Measurements from ENCODE around the gene MAGEF1.
A peak's percentile ranks its signal among the peaks of the same experiment; 100 is the strongest.

Gene MAGEF1, protein sequence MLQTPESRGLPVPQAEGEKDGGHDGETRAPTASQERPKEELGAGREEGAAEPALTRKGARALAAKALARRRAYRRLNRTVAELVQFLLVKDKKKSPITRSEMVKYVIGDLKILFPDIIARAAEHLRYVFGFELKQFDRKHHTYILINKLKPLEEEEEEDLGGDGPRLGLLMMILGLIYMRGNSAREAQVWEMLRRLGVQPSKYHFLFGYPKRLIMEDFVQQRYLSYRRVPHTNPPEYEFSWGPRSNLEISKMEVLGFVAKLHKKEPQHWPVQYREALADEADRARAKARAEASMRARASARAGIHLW

DNA sequence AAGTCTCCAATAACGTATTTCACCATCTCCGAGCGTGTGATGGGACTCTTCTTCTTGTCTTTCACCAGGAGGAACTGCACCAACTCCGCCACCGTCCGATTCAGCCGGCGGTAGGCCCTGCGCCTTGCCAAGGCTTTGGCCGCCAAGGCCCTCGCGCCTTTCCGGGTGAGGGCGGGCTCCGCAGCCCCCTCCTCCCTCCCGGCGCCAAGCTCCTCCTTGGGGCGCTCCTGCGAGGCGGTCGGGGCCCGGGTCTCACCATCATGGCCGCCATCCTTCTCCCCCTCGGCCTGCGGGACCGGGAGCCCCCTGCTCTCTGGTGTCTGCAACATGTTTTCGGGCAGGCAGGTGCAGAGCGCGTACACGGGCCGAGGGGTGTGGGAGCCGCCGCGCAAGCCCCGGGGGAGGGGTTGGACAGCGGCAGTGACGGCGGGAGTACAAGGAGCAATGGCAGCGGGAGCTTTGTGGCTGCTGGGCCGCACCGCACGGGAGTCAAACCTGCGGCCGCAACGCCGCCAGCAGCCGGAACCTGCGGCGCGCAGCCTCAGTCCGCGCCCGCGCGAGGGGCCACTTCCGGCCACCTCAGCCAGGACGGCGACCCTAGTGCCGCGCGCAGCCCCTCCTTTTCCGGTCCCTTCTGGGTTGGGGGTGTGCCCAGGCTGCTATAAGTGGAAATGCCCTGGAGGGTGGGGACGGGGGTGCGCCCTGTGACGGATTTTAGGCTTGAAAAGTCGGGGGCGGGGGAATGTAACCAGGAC is at the start of gene MAGEF1:
MAGEF1 (minus strand) TSS at position 572 of the 755 bp plus-strand sequence; CDS start at position 329, 243 bp downstream.
- Mint-ChIP-seq H3K27me3 (peaks cover 2% of the 10 kb centered on the region), H3K4me3 (peak within 1 kb of the TSS; percentile 90), H3K9me3 (peaks cover 9% of the 10 kb centered on the region), H3K36me3 (ENCODE audit: low read depth) (peaks cover 33% of the 10 kb centered on the region), H3K4me1 (peaks cover 35% of the 10 kb centered on the region), H3K27ac (peak within 1 kb of the TSS; percentile 91)
- peak; percentile 79 for DNase-seq
- peak; percentile 93 for ATAC-seq

DNA sequence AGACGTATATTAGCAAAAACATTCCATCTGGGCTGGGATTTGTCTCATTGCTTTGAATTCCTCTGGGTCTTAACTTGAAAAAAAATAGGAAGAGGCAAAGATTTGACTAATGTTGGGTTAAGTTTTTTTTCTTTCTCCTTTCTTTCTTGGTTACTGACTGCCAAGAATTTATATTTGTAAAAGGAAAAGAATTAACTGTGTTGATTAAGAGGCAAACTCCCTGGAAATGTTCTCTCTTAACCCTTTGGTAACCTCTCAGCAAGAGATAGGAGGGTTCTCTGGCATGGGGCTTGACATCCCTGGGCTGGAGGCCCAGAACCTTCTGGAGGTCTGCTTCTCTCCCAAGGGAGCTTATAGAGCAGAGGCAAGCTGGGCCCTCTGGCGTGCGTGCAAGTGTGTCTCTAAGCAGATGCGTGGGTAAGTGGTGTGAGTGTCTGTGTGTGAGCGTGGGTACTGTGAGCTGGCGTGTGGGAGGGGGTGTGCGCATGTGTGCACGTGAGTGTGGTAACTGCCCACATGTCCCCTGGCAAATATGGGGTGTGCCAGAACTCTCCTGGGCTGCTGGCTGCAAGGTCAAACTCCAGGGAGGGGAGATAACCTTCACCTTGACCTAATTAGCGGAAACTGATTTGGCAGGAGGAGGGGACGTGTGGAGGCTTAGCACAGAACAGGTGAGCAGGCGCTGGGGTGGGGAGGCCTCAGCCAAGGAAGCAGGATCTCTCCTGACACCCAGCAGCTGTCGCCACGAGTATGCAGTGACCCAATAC is 49.4 kb upstream of the MAGEF1 start:
- no peak overlapping the region for H3K27ac Mint-ChIP-seq
- DNase-seq (no peak), ATAC-seq (no peak)
- no peaks in the 10 kb centered on the region for H3K36me3 Mint-ChIP-seq (ENCODE audit: low read depth)
- H3K9me3 Mint-ChIP-seq: no peaks in the 10 kb centered on the region
- peaks cover 2% of the 10 kb centered on the region for H3K4me1 Mint-ChIP-seq
- H3K27me3 Mint-ChIP-seq: peaks cover 4% of the 10 kb centered on the region
- H3K4me3 Mint-ChIP-seq: no peak overlapping the region

DNA sequence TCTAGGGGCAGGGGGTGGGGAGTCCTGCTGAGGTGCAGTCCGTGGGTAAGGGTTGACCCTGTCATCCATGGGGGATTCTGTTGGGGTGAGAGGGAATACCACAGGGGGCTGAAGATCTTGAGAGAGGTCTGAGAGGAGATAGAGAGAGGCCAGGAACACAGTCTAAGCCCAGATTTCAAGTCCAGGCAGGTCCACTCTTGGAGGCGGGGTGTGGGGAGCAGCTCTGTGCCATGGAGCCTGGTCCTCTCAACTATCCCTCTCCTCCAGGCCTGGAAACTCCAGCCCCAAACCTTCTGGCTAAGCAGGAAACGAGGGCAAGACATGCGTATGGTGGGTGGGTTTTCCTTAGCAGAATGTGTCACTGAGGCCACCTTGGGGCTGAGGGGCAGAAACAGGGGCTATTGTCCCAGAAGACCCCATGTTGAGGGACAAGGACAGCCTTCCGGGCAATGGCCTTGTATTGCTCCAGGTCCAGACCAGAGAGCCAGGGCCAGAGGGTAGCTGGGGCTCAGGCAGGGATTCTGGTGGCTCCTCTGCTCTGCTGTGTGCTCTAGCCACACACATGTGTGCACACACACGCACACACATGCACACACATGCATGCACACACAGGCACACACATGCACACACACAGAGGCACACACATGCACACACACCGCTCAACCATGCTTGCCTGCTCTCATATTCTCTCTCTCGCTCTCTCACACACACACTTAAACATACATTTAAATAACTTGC is 48.6 kb upstream of the MAGEF1 start:
- no peaks in the 10 kb centered on the region for H3K4me1 Mint-ChIP-seq
- no peak for DNase-seq
- no peaks in the 10 kb centered on the region for H3K9me3 Mint-ChIP-seq
- ATAC-seq: no peak
- H3K27ac Mint-ChIP-seq: no peak overlapping the region
- H3K27me3 Mint-ChIP-seq: peaks cover 2% of the 10 kb centered on the region
- H3K36me3 Mint-ChIP-seq (ENCODE audit: low read depth): no peaks in the 10 kb centered on the region
- H3K4me3 Mint-ChIP-seq: no peak overlapping the region

DNA sequence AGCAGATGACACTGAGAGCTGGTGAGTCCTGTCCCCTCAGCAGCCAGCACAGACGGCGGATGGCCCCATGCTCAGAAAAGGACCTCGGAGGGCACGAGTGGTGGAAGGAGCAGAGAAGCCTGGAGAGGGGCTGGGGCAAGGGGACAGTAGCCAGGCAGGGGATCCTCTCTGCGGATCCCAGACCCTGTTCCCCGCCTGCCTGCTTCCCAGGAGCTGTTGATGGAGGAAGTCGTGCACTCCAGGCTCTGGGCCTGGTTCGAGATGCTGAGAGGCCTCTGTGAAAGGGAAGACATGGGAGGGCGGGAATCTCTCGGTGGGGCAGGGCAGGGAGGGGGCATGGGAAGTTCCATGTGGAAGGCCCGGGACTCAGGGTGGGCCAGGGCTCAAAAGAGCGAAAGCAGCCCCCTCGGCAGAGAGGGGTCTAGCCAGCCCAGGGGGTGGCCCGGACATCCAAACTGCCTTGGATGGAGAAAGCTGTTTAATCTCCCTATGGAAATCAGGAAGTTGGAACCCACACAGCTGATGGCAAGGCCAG is 47.9 kb upstream of the MAGEF1 start:
- Mint-ChIP-seq H3K36me3 (ENCODE audit: low read depth) (no peaks in the 10 kb centered on the region), H3K4me1 (no peaks in the 10 kb centered on the region), H3K4me3 (no peak overlapping the region), H3K27ac (no peak overlapping the region), H3K27me3 (peaks cover 2% of the 10 kb centered on the region), H3K9me3 (no peaks in the 10 kb centered on the region)
- no peak for ATAC-seq
- no peak for DNase-seq

DNA sequence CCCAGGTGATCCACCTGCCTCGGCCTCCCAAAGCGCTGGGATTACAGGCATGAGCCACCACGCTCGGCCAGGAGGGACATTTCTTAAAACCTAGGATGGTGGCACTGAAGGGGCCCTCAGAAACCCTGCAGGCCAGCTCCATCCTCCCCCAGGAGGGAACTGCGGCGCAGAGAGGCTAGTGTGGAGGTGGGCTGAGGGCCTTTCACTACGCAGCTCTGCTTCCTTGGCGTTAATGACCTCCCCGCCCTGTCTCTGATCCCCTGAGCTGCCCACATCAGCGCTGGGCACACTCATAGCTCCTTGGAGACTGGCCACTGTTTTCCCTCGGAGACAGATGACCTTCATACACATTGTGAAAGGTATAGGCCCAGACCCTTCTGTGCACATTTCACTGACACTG is 46.2 kb upstream of the MAGEF1 start:
- H3K4me3 Mint-ChIP-seq: no peak overlapping the region
- no peaks in the 10 kb centered on the region for H3K36me3 Mint-ChIP-seq (ENCODE audit: low read depth)
- no peak overlapping the region for H3K27ac Mint-ChIP-seq
- no peak for ATAC-seq
- no peak for DNase-seq
- no peaks in the 10 kb centered on the region for H3K27me3 Mint-ChIP-seq
- H3K9me3 Mint-ChIP-seq: no peaks in the 10 kb centered on the region
- no peaks in the 10 kb centered on the region for H3K4me1 Mint-ChIP-seq

DNA sequence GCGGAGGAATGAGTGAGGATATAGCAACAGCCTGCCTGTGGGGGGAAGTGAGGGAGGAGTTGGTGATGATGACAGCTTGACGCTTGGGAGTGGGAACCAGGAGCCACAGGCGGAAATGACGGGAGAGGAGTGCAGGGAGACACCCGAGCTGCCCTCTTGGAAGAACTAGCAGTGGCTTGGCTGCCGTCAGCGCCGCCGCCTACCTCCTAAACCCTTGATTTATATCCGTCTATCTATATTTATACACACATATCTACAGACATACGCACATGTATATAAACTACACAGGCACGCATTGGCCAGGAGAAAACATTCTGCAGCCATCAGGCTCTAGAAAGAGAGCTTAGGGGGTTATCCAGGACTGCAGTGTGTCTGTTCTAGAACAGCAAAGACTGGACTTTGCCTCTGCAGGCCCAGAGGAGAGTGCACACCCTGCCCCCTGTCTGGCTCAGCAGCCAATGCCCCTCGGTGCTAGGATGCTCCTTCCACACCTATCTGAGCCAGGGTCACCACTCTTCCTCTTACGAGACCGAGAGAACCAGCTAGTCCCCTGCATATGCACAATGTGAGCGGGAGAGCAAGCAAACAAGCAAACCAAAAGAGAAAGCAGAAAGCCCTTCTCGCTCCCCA is 45.3 kb upstream of the MAGEF1 start:
- H3K4me1 Mint-ChIP-seq: no peaks in the 10 kb centered on the region
- no peaks in the 10 kb centered on the region for H3K9me3 Mint-ChIP-seq
- no peak overlapping the region for H3K4me3 Mint-ChIP-seq
- no peak for ATAC-seq
- DNase-seq: no peak
- H3K36me3 Mint-ChIP-seq (ENCODE audit: low read depth): no peaks in the 10 kb centered on the region
- no peaks in the 10 kb centered on the region for H3K27me3 Mint-ChIP-seq
- H3K27ac Mint-ChIP-seq: no peak overlapping the region

DNA sequence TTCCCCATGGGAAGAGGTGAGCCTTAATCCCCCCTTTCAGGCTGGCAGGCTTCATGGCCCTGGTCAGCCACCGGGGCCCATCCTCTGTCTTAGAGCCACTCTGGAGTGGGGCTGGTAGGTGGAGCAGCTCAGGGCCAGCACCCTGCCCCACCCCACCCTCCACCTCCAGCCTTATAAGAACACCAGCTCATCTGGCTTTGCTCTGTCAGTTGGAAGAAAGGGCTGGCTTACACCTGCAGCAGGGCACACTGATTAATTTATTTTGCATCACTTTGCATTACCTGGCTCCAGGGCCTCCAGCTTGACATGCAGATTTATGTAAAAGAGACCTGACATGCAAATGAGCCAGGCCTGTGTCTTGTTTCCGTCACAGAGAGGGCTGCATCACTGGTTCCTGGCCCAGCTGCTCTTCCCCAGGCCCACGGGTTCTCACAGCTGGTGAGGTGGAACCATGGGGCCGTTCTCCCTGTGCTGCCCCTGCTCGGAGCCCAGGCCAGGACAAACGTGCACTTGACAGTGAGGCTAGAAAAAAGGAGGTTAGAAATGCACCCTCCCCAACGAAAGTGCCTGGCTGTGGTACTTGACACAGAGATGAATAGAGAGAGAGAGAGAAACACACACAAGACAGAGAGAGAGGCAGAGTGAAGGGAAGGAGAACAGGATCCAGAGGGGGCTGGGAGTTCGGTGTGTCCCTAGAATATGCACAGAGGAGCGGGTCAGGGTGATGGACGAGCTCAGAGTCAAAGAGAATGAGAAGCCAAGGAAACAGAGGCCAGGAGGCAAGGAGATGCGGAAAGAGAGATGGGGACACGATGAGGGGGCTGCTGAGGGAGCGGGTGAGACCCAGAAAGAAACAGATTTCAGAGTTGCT is 44.5 kb upstream of the MAGEF1 start:
- DNase-seq (no peak), ATAC-seq (no peak)
- no peaks in the 10 kb centered on the region for H3K27me3 Mint-ChIP-seq
- H3K4me1 Mint-ChIP-seq: no peaks in the 10 kb centered on the region
- no peak overlapping the region for H3K27ac Mint-ChIP-seq
- H3K4me3 Mint-ChIP-seq: no peak overlapping the region
- no peaks in the 10 kb centered on the region for H3K36me3 Mint-ChIP-seq (ENCODE audit: low read depth)
- no peaks in the 10 kb centered on the region for H3K9me3 Mint-ChIP-seq

DNA sequence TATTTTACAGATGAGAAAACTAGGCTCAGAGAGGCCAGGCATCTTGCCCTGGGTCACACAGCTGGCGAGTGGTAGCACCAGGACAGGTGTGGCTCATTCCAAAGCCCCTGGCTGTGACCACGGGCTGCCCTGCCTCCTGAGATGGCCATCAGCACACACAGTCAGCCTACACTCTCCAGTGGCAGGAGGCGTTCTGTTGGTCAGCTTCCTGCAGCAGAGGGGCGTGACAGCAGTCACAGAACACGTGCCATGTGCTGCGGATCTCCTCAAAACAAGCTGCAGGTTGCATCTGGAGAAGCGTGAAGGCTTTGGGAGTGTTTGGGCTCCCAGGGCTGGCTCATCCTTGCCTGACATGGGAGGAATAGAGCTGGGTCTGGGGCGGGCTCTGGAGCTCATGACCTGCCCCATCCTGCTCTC is 43.5 kb upstream of the MAGEF1 start:
- no peak for DNase-seq
- H3K9me3 Mint-ChIP-seq: no peaks in the 10 kb centered on the region
- no peaks in the 10 kb centered on the region for H3K4me1 Mint-ChIP-seq
- no peaks in the 10 kb centered on the region for H3K36me3 Mint-ChIP-seq (ENCODE audit: low read depth)
- H3K27me3 Mint-ChIP-seq: no peaks in the 10 kb centered on the region
- no peak overlapping the region for H3K4me3 Mint-ChIP-seq
- no peak for ATAC-seq
- H3K27ac Mint-ChIP-seq: no peak overlapping the region

DNA sequence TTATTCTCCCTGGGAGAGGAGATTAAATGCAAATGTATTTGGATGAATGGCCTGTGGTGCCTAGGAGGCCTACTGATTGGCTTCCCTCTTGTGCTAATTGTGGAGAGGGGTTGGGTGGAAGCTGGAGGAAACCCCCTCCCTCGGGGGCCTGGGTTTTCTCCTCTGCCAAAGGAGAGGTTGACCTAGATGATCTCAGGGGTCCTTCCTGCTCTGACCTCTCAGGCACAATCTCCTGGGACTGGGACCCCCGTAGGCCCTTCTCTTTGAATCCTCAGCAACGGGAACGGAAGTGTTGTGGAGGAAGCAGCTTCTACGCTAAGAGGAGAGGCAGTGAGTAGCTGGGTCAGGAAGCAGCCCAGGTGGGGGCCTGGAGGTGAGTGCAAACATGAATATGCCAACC is 40.5 kb upstream of the MAGEF1 start:
- no peak for ATAC-seq
- no peak overlapping the region for H3K4me3 Mint-ChIP-seq
- no peak overlapping the region for H3K27ac Mint-ChIP-seq
- peaks cover 15% of the 10 kb centered on the region for H3K27me3 Mint-ChIP-seq
- H3K4me1 Mint-ChIP-seq: peaks cover 6% of the 10 kb centered on the region
- no peak for DNase-seq
- H3K9me3 Mint-ChIP-seq: no peaks in the 10 kb centered on the region
- H3K36me3 Mint-ChIP-seq (ENCODE audit: low read depth): no peaks in the 10 kb centered on the region

DNA sequence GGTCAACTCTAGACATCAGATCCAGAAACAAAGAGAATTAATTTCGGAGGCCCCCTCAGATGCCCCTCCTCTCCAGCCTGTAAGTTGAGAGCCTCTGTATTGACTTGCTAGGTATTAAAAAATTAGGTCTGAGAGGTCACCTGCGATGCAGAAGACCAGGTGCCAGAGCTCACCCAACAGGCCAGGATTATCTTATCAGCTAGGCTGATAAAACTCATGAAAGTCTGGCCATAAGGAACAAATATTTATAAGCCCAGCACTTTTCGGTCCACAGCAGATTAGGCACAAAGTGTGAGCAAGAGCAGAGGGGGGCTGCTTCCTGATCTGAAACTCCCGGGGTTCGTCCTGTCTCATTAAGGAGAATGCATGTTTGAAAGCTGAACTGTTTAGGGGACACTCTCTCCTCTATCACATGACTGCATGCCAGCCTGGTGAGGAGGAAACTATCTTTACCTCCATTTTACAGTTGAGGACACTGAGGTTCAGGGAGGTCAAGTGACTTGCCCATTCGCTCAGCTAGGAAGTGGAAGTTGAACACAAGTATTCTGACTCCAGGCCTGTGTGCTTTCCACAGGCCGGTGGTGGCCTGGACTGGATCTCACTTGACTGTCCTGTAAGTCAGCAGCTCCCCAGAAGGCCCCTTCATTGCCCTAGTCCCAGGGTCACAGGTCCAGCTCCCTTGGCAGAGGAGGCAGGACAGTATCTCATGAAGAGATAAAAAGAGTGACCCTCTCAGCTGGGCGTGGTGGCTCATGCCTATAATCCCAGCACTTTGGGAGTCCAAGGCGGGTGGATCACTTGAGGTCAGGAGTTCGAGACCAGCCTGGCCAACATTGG is 39.6 kb upstream of the MAGEF1 start:
- DNase-seq (no peak), ATAC-seq (no peak)
- Mint-ChIP-seq H3K27me3 (peaks cover 15% of the 10 kb centered on the region), H3K4me3 (no peak overlapping the region), H3K27ac (no peak overlapping the region), H3K9me3 (no peaks in the 10 kb centered on the region), H3K4me1 (peaks cover 6% of the 10 kb centered on the region), H3K36me3 (ENCODE audit: low read depth) (no peaks in the 10 kb centered on the region)

DNA sequence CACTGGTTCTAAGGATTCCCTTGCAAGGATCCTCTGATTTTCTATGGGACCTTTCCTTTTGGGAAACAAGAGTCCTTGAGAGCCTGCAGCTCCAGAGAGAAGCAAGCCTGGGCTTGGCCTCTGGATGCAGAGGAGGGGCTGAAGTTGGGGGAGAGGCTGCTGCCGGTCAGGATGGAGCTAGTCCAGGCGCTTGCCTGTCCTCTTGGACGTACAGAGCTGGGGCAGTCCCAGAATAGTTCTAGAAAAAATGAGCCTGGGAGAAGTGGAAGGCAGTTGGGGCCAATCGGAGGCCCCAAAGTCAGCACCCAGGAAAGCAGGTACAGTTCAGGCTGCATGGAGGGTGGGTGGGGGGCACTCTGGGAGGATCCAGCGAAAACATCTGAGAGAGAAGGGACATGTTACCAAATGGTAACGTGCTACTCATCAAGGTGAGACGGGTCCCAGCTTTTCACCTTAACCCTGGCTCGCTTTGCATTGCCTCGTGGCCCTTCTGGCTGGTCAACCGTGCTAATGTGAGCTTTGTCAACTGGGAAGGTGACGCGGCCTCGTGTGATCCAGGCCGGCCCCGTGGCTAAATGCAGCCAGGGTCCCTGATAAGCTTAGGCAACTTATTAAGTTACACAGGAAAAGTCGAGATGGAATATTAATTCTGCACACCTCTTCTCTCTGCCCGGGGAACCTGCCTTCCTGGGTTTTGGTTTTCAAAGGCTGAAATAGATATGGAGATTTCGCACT is 38.7 kb upstream of the MAGEF1 start:
- ATAC-seq (no peak), DNase-seq (no peak)
- peaks cover 15% of the 10 kb centered on the region for H3K27me3 Mint-ChIP-seq
- H3K4me1 Mint-ChIP-seq: peaks cover 6% of the 10 kb centered on the region
- H3K27ac Mint-ChIP-seq: no peak overlapping the region
- no peaks in the 10 kb centered on the region for H3K9me3 Mint-ChIP-seq
- H3K4me3 Mint-ChIP-seq: no peak overlapping the region
- H3K36me3 Mint-ChIP-seq (ENCODE audit: low read depth): no peaks in the 10 kb centered on the region

DNA sequence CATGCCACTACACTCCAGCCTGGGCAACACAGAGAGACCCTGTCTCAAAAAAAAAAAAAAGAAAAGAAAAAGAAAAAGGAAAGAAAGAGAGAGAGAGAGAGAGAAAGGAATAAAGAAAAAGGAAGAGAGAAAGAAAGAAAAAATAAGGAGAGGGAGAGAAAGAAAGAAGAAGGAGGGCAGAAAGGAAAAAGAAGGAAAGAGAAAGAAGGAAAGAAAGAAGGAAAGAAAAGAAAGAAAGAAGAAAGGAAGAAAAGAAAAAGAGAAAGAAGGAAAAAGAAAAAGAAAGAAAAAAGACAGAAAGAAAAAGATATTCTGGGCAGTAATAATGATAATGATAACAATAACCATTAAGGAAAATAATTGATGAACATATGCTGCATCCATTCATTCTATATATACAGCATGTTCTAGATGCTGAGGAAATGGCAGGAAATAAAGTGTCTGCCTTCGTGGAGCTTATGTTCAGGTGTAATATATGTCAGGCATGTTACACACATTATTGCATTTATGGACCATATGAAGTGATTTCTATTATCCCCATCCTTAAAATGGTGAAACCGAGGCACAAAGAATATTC is 37.4 kb upstream of the MAGEF1 start:
- ATAC-seq (no peak), DNase-seq (no peak)
- H3K27me3 Mint-ChIP-seq: peaks cover 15% of the 10 kb centered on the region
- H3K4me3 Mint-ChIP-seq: no peak overlapping the region
- peaks cover 6% of the 10 kb centered on the region for H3K4me1 Mint-ChIP-seq
- H3K9me3 Mint-ChIP-seq: no peaks in the 10 kb centered on the region
- H3K36me3 Mint-ChIP-seq (ENCODE audit: low read depth): no peaks in the 10 kb centered on the region
- no peak overlapping the region for H3K27ac Mint-ChIP-seq

All from activated naive CD8-positive, alpha-beta T cell treated with anti-CD3 and anti-CD28 coated beads, Interleukin-2, amount 50 U/mL, for 24 hours (primary cell).